Activated CD4-positive, alpha-beta T cell treated with anti-CD3 and anti-CD28 coated beads for 48 hours (primary cell): ENCODE measurements around the gene VWA8.

Experiments
- DNase-seq: peaks from one replicate; pipeline ENCODE4 v3.0.0-alpha.2; 2020

The VWA8 gene

GRCh38 chr13:41960637-41961465 lies at the start of gene VWA8:
Gene VWA8, minus strand, starts transcription at chr13:41961109. Its CDS starts 94 bp downstream, at chr13:41961015.
- DNase-seq, result peak; percentile 90

- no peak for DNase-seq
These were observed 48.1 kb upstream of the VWA8 start for GRCh38 chr13:42009057-42009456.

- DNase-seq, result no peak
These were observed 46.9 kb upstream of the VWA8 start for GRCh38 chr13:42007844-42008243.

GRCh38 chr13:42002066-42002465 lies 41.2 kb upstream of the VWA8 start:
- no peak for DNase-seq

GRCh38 chr13:42001580-42001979 lies 40.7 kb upstream of the VWA8 start:
- DNase-seq, result no peak

GRCh38 chr13:42000846-42001245 lies 39.9 kb upstream of the VWA8 start:
- DNase-seq, result no peak

GRCh38 chr13:41997396-41997795 lies 36.5 kb upstream of the VWA8 start:
- DNase-seq, result no peak

- peak; percentile 59 for DNase-seq
These were observed 35.0 kb upstream of the VWA8 start for GRCh38 chr13:41995946-41996345.

GRCh38 chr13:41995336-41995735 lies 34.4 kb upstream of the VWA8 start:
- DNase-seq, result no peak

GRCh38 chr13:41994696-41995095 lies 33.8 kb upstream of the VWA8 start:
- DNase-seq, result no peak

- DNase-seq, result no peak
These were observed 31.0 kb upstream of the VWA8 start for GRCh38 chr13:41991936-41992335.

- no peak for DNase-seq
These were observed 27.3 kb upstream of the VWA8 start for GRCh38 chr13:41988244-41988643.

- DNase-seq, result no peak
These were observed 25.0 kb upstream of the VWA8 start for GRCh38 chr13:41985788-41986508.

GRCh38 chr13:41981951-41982715 lies 21.2 kb upstream of the VWA8 start:
- DNase-seq, result no peak

- no peak for DNase-seq
These were observed 17.1 kb upstream of the VWA8 start for GRCh38 chr13:41978007-41978406.

- no peak for DNase-seq
These were observed 15.6 kb upstream of the VWA8 start for GRCh38 chr13:41976476-41976875.

- no peak for DNase-seq
These were observed 13.5 kb upstream of the VWA8 start for GRCh38 chr13:41974262-41974900.

- no peak for DNase-seq
These were observed 12.4 kb upstream of the VWA8 start for GRCh38 chr13:41973247-41973741.

GRCh38 chr13:41971848-41972247 lies 10.9 kb upstream of the VWA8 start:
- DNase-seq, result no peak

GRCh38 chr13:41970918-41971317 lies 10.0 kb upstream of the VWA8 start:
- no peak for DNase-seq

- no peak for DNase-seq
These were observed 9.1 kb upstream of the VWA8 start for GRCh38 chr13:41970022-41970421.

GRCh38 chr13:41969072-41969471 lies 8.2 kb upstream of the VWA8 start:
- DNase-seq, result no peak

GRCh38 chr13:41966671-41967070 lies 5.8 kb upstream of the VWA8 start:
- no peak for DNase-seq
